Subcutaneous adipose tissue (tissue), 4 donors: ENCODE results near the gene TSSK6. TPM values are rescaled to one million over a fixed set of nuclear protein-coding genes. Genes with fewer than 3 reads are reported as not detected.

Source experiments
- total RNA-seq, 4 donors: library from RNA; depleted of rRNA; stranded (reverse); fragments of >200 nt; gene quantifications; one replicate each; pipeline ENCODE4 v1.1.0, GENCODE V29; 2016
- TF ChIP-seq, protein P1 (sequence below): fragments of 450-650 bp; IDR thresholded peaks from one replicate; pipeline ENCODE4 v1.5.1; 2016; ENCODE audit warnings: low read depth, mild to moderate bottlenecking, control low read depth, antibody characterized with exemption, moderate library complexity

Gene TSSK6
- total RNA-seq, 4 donors from 2014 or later = 0.57 to 2.2 (median 1.3) TPM

- TF ChIP-seq, protein P1, sequence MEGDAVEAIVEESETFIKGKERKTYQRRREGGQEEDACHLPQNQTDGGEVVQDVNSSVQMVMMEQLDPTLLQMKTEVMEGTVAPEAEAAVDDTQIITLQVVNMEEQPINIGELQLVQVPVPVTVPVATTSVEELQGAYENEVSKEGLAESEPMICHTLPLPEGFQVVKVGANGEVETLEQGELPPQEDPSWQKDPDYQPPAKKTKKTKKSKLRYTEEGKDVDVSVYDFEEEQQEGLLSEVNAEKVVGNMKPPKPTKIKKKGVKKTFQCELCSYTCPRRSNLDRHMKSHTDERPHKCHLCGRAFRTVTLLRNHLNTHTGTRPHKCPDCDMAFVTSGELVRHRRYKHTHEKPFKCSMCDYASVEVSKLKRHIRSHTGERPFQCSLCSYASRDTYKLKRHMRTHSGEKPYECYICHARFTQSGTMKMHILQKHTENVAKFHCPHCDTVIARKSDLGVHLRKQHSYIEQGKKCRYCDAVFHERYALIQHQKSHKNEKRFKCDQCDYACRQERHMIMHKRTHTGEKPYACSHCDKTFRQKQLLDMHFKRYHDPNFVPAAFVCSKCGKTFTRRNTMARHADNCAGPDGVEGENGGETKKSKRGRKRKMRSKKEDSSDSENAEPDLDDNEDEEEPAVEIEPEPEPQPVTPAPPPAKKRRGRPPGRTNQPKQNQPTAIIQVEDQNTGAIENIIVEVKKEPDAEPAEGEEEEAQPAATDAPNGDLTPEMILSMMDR = no peak
These were observed 7.1 kb downstream of the TSSK6 start for GRCh38 chr19:19508217-19508616.

GRCh38 chr19:19507354-19507753 lies 8.0 kb downstream of the TSSK6 start:
- TF ChIP-seq, protein P1 = no peak

GRCh38 chr19:19506592-19506991 lies 8.8 kb downstream of the TSSK6 start:
- TF ChIP-seq, protein P1 = no peak

DNA sequence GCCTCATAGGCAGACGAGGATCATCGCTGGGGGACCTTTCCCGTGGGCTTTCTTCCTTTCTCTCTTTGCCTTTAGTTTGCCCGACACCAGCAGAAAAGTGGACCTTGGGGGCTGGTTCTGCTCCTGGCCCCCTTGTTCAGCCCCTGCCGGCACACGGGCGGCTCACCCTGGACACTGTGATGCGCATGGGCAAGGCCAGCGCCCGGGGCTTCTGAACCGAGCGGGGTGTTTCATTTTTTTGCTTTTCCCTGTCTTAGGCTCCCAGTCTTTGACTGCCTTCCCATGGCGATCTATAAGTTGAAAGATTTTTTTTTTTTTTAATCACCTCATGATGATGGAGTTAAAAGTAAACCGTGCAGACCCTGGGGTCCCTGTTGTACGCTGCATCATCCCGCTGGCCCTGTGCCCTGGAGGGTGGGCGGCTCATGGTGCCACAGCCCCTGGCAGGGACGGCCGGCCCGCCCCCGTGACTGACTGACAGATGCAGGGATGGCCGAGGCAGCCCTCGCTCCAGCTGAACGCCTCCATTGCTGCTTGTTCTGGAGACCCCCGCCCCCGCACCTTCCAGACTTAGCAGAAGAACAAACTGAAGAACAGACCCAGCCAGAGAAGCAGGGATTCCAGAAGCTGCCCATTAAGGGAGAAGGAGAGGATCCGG lies 9.6 kb downstream of the TSSK6 start:
- TF ChIP-seq, protein P1 = no peak

DNA sequence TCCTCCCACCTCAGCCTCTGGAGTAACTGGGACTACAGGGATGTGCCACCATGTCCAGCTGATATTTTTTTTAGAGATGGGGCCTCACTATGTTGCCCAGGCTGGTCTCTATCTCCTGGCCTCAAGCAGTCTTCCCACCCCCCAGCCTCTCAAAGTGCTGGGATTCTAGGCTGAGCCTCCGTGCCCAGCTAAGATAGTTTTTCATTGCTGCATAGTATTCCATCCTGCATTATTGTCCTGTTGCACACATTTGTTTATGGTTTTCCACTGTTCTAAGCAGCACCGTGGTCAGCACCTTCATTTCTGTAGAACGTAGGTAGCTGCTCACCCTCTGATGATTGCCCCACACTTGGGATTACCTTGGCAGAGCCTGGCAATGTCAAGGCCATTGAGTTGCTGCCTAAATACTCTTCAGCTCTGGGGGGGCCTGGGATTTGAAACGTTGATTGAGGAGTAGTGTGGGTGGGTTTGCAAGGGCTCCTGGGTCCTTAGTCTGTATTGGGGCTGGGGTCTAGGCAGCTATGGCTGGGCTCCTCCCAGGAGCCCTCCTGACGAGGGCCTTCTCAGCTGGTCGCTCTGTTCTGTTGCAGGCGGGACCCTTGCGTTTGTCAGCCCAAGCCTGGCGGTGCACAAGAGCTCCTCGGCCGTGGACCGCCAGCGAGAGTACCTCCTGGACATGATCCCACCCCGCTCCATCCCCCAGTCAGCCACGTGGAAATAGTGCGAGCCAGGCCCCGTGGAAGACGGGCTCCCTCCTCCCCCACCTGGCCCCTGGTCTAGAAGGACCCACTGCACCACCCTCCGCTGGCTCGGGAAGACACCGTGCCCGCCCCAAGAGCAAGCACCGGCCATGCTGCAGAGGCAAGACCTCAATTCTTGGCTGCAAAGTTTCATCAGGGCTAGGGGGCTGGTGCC lies 10.3 kb downstream of the TSSK6 start:
- TF ChIP-seq, protein P1 = no peak

DNA sequence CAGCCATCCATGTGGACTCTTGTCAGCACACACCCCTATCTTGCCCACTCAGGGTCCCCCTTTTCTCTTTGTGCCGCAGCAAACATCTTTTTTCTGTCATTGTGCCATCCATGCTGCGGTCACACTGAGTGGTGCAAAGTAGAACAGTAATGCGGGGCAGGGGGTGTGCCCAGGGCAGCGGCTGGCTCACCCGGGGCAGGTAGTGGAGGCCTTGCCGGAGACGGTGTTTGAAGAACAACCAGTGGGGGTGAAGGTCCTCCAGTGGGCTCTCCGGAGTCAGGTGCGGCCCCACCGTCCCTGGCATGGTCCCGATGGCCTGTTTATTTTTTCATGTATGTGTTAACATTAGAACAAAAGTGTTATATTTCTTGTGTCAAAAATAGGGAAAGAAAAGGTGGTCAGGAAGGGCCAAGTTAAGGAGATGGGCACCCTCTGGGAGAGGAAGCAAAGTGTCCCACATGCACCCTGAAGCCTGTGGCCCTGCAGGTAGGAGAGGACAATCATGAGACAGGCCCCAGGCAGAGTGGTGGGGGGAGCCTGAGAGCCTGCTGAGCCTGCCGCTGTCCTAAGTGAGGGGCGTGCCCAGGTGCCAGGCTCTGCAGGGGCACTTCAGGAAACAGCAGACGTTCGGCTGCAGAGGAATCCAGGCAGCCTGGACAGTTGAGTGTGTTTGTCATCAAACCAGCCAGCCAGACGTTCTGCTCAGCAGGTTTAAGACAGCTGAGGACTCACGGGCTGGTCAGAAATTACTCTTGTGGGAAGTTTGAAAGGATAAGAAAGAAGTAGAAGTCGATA lies 12.3 kb downstream of the TSSK6 start:
- TF ChIP-seq, protein P1 = no peak

DNA sequence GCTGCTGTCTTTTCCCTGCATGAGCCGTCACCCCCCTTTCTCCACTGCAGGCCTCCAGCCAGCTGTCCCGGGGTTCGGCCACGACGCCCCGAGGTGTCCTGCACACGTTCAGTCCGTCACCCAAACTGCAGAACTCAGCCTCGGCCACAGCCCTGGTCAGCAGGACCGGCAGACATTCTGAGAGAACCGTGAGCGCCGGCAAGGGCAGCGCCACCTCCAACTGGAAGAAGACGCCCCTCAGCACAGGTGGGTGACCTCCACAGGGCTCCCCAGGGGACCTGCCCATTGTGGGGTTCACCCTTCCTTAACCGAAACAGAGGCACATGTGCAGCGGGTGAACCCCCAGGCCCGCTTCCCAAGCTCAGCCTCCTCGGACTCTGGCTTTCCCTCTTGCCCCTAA lies 13.1 kb downstream of the TSSK6 start:
- TF ChIP-seq, protein P1 = no peak
